Ovary (tissue), 3 donors: ENCODE data around the gene EGR1.

Experiments used
- CTCF ChIP-seq, 3 donors: fragments of 450-650 bp in 2 of 3; fragments of 200-600 bp in 1 of 3; IDR thresholded peaks; one replicate each; pipeline versions ENCODE4 v1.5.1 to v1.8.0; 2016 to 2022; ENCODE audit warnings: antibody characterized with exemption in 3 of 3, mild to moderate bottlenecking in 1 of 3
- EP300 ChIP-seq: sonication (generic); formaldehyde crosslinking; IDR thresholded peaks from one replicate; pipeline ENCODE4 v1.6.1; 2017; ENCODE audit warnings: antibody characterized with exemption
- POLR2A ChIP-seq: fragments of 450-650 bp; IDR thresholded peaks from one replicate; pipeline ENCODE4 v1.6.1; 2017; ENCODE audit warnings: antibody characterized with exemption, mild to moderate bottlenecking, moderate library complexity
- donor health status: DM: no; HTN: no; CAD: no.

- TF ChIP-seq CTCF (IDR thresholded peaks at IDR 0.05) (no peak), POLR2A (no peak), EP300 (no peak)
Observed at GRCh38 chr5:138469540-138470321, 4.5 kb downstream of the EGR1 start.
